ENCODE data around the gene GRK6. TPM values are rescaled to one million over a fixed set of nuclear protein-coding genes. Genes with fewer than 3 reads are reported as not detected.
A peak's percentile ranks its signal among the peaks of the same experiment; 100 is the strongest.

GRK6 gene
- total RNA-seq, 2 experiments from 2014 or later, result 186 to 192 TPM

DNA sequence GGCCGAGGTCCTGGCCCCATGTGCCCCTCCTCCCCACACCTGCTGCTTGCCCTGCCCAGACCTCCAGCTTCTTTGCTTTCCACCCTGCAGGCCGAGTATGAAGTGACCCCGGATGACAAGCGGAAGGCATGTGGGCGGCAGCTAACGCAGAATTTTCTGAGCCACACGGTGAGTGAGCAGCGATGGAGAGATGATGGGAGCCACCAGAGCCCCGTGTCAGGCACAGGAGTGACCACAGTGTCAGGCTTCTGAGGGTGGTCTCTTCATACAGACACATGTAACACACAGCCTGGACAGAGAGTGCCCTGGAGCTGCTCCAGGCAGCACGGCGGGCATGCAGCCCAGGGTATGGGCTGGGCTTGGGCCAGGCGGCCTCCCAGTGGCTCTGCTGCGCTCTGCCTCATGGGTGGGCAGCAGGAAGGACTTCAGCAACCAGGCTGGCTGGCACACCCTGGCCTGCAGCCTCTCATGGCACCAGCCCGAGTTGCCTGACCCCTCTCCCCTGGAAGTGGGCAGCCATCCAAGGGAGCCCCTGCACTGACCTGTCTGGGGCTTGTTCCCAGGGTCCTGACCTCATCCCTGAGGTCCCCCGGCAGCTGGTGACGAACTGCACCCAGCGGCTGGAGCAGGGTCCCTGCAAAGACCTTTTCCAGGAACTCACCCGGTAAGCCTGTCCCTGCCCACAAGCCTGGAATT lies 5.8 kb downstream of the GRK6 start:
- H3K27ac Mint-ChIP-seq, result peak overlapping the region; percentile 96
- no peaks in the 10 kb centered on the region for H3K9me3 Mint-ChIP-seq
- H3K27me3 Mint-ChIP-seq, result no peaks in the 10 kb centered on the region
- no peaks in the 10 kb centered on the region for H3K27me3 ChIP-seq (ENCODE audit: control insufficient read depth in 1 of 2, insufficient read depth in 2 of 2, low read length in 2 of 2)
- TF ChIP-seq CTCF (IDR thresholded peaks at IDR 0.05), result no peak
- peaks cover 100% of the 10 kb centered on the region for H3K4me1 ChIP-seq (ENCODE audit: insufficient read depth, low read length)
- H3K4me3 Mint-ChIP-seq, result peak overlapping the region; percentile 95
- ChIA-PET CTCF (interaction anchor here (0.9 to 9.3 kb wide), 8 partner anchors 10 to 122 kb away, joined by 3 to 82 read pairs (median 8); partner anchors contain the start of gene PRR7), POLR2A (interaction anchor here (0.9 to 12.6 kb wide), 11 partner anchors 10 to 1952 kb away, joined by 3 to 661 read pairs (median 5); partner anchors contain the start of genes F12, LMAN2 and PRR7)
- peaks cover 70% of the 10 kb centered on the region for H3K4me1 Mint-ChIP-seq (ENCODE audit: low read depth)
- H3K27ac ChIP-seq (ENCODE audit: low read depth in 1 of 2, low read length in 2 of 2), result peak overlapping the region; percentile 87 to 92
- no peaks in the 10 kb centered on the region for H3K9me3 ChIP-seq (ENCODE audit: control insufficient read depth in 1 of 2, insufficient read depth in 1 of 2, low read length in 2 of 2)
- intact Hi-C loops (cut with DNase I, micrococcal nuclease), result no loop called here
- H3K36me3 ChIP-seq (ENCODE audit: insufficient read depth, low read length), result peaks cover 86% of the 10 kb centered on the region
- peaks cover 86% of the 10 kb centered on the region for H3K36me3 Mint-ChIP-seq (ENCODE audit: low read depth)
- DNase-seq (peak in 1 of 14 experiments; percentile 21), ATAC-seq (ENCODE audit: poor library complexity) (no peak)
- H3K4me3 ChIP-seq (ENCODE audit: low read length), result peak overlapping the region; percentile 65

GRCh38 chr5:177432839-177433657 lies 6.6 kb downstream of the GRK6 start:
- ATAC-seq (ENCODE audit: poor library complexity) (no peak), DNase-seq (peak in 1 of 14 experiments; percentile 17)
- Histone ChIP-seq H3K27ac (ENCODE audit: low read depth in 1 of 2, low read length in 2 of 2) (peak overlapping the region; percentile 87 to 92), H3K27me3 (ENCODE audit: control insufficient read depth in 1 of 2, insufficient read depth in 2 of 2, low read length in 2 of 2) (no peaks in the 10 kb centered on the region), H3K36me3 (ENCODE audit: insufficient read depth, low read length) (peaks cover 86% of the 10 kb centered on the region), H3K4me1 (ENCODE audit: insufficient read depth, low read length) (peaks cover 100% of the 10 kb centered on the region), H3K4me3 (ENCODE audit: low read length) (peak overlapping the region; percentile 65), H3K9me3 (ENCODE audit: control insufficient read depth in 1 of 2, insufficient read depth in 1 of 2, low read length in 2 of 2) (no peaks in the 10 kb centered on the region)
- peaks cover 89% of the 10 kb centered on the region for H3K36me3 Mint-ChIP-seq (ENCODE audit: low read depth)
- ChIA-PET CTCF (interaction anchor here (2.4 to 9.3 kb wide), 2 partner anchors 22 to 29 kb away, joined by 16 to 82 read pairs; no protein-coding TSS in a partner anchor), POLR2A (interaction anchor here (0.9 to 12.6 kb wide), 5 partner anchors 10 to 1953 kb away, joined by 3 to 661 read pairs (median 204); partner anchors contain the start of genes F12 and PRR7)
- peak overlapping the region; percentile 93 for H3K27ac Mint-ChIP-seq
- TF ChIP-seq CTCF (IDR thresholded peaks at IDR 0.05), result no peak
- no peaks in the 10 kb centered on the region for H3K27me3 Mint-ChIP-seq
- H3K4me1 Mint-ChIP-seq (ENCODE audit: low read depth), result peaks cover 76% of the 10 kb centered on the region
- peak overlapping the region; percentile 70 for H3K4me3 Mint-ChIP-seq
- intact Hi-C loops (cut with DNase I, micrococcal nuclease), result no loop called here
- no peaks in the 10 kb centered on the region for H3K9me3 Mint-ChIP-seq

DNA sequence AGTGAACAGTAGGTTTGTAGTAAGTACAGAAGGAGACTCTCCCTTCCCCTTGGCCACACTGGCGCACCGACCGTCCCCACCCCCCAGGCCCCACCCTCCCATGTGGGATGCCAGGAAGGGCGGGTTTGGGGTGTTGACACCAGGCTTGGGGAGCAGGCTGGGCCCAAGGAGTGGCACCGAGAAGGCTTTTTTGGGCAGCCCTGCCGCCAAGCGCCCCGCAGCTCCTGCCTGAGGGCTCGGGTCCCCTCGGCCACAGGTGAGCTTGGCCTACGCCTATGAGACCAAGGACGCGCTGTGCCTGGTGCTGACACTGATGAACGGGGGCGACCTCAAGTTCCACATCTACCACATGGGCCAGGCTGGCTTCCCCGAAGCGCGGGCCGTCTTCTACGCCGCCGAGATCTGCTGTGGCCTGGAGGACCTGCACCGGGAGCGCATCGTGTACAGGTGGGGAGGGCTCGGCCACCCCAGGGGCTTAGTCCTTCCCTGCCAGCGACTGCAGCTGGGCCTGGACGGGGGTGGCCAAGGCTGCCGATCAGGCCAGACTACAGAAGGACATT lies 7.3 kb downstream of the GRK6 start:
- H3K27me3 ChIP-seq (ENCODE audit: control insufficient read depth in 1 of 2, insufficient read depth in 2 of 2, low read length in 2 of 2), result no peaks in the 10 kb centered on the region
- no peaks in the 10 kb centered on the region for H3K9me3 ChIP-seq (ENCODE audit: control insufficient read depth in 1 of 2, insufficient read depth in 1 of 2, low read length in 2 of 2)
- no peaks in the 10 kb centered on the region for H3K27me3 Mint-ChIP-seq
- POLR2A ChIA-PET, result interaction anchor here (0.7 to 12.6 kb wide), 7 partner anchors 8 to 44 kb away, joined by 3 to 661 read pairs (median 15); partner anchors contain the start of genes F12, GRK6 and PRR7
- H3K27ac ChIP-seq (ENCODE audit: low read depth in 1 of 2, low read length in 2 of 2), result peak overlapping the region; percentile 87 to 92
- CTCF ChIA-PET, result interaction anchor here (1.3 to 9.3 kb wide), 3 partner anchors 21 to 43 kb away, joined by 4 to 82 read pairs (median 16); no protein-coding TSS in a partner anchor
- peaks cover 100% of the 10 kb centered on the region for H3K4me1 ChIP-seq (ENCODE audit: insufficient read depth, low read length)
- H3K36me3 ChIP-seq (ENCODE audit: insufficient read depth, low read length), result peaks cover 87% of the 10 kb centered on the region
- H3K36me3 Mint-ChIP-seq (ENCODE audit: low read depth), result peaks cover 94% of the 10 kb centered on the region
- H3K4me3 Mint-ChIP-seq, result peak overlapping the region; percentile 86
- TF ChIP-seq CTCF (IDR thresholded peaks at IDR 0.05), result no peak
- no peak for ATAC-seq (ENCODE audit: poor library complexity)
- peak overlapping the region; percentile 93 for H3K27ac Mint-ChIP-seq
- DNase-seq, result peak in 1 of 14 experiments; percentile 26
- H3K4me3 ChIP-seq (ENCODE audit: low read length), result no peak overlapping the region
- peaks cover 80% of the 10 kb centered on the region for H3K4me1 Mint-ChIP-seq (ENCODE audit: low read depth)
- H3K9me3 Mint-ChIP-seq, result no peaks in the 10 kb centered on the region
- intact Hi-C loops (cut with DNase I, micrococcal nuclease), result no loop called here

All from CD4-positive, alpha-beta T cell (primary cell).